GM19193 (cell line): ENCODE results near the gene CAMK4.

Experiments
- POLR2A ChIP-seq: IDR thresholded peaks from 4 replicates; pipeline ENCODE4 v1.6.1; 2011; ENCODE audit not compliant: insufficient read depth, insufficient read length; ENCODE audit errors: extremely low read depth

CAMK4 gene

GRCh38 chr5:111366388-111366787 is 142.2 kb downstream of the CAMK4 start:
- no peak for TF ChIP-seq POLR2A

GRCh38 chr5:111367115-111367514 is 142.9 kb downstream of the CAMK4 start:
- no peak for TF ChIP-seq POLR2A

- no peak for TF ChIP-seq POLR2A
Measured at GRCh38 chr5:111372799-111373198, 148.6 kb downstream of the CAMK4 start.

GRCh38 chr5:111374380-111374779 is 150.2 kb downstream of the CAMK4 start:
- no peak for TF ChIP-seq POLR2A

GRCh38 chr5:111375645-111376044 is 151.5 kb downstream of the CAMK4 start:
- TF ChIP-seq POLR2A = no peak

GRCh38 chr5:111377306-111377705 is 153.1 kb downstream of the CAMK4 start:
- no peak for TF ChIP-seq POLR2A

GRCh38 chr5:111379391-111379816 is 155.2 kb downstream of the CAMK4 start:
- no peak for TF ChIP-seq POLR2A

- TF ChIP-seq POLR2A = no peak
Measured at GRCh38 chr5:111383288-111383970, 159.2 kb downstream of the CAMK4 start.

GRCh38 chr5:111384220-111384619 is 160.0 kb downstream of the CAMK4 start:
- TF ChIP-seq POLR2A = no peak

- no peak for TF ChIP-seq POLR2A
Measured at GRCh38 chr5:111385051-111385450, 160.9 kb downstream of the CAMK4 start.

- TF ChIP-seq POLR2A = no peak
Measured at GRCh38 chr5:111385970-111386831, 162.0 kb downstream of the CAMK4 start.

GRCh38 chr5:111386832-111387162 is 162.6 kb downstream of the CAMK4 start:
- TF ChIP-seq POLR2A = no peak

GRCh38 chr5:111387361-111387760 is 163.2 kb downstream of the CAMK4 start:
- TF ChIP-seq POLR2A = no peak

GRCh38 chr5:111389390-111390082 is 165.4 kb downstream of the CAMK4 start:
- no peak for TF ChIP-seq POLR2A

GRCh38 chr5:111392181-111392580 is 168.0 kb downstream of the CAMK4 start:
- no peak for TF ChIP-seq POLR2A
